ENCODE data around the gene XRN1.

The XRN1 gene

DNA sequence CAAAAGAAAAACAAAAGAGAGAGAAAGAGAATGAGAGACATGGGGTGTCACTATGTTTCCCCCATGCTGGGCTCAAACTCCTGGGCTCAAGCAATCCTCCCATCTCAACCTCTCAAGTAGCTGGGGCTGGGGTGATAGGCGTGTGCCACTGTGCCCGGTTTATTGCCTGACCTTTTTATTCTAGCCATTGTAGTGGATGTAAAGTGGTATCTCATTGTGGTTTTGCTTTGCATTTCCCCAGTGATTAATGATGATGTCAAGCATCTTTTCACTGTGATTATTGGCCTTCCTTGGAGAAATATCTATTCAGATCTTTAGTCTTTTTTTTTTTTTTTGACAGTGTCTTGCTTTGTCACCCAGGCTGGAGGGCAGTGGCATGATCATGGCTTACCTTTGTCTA lies 184.7 kb downstream of the XRN1 start:
- TF ChIP-seq REST (IDR thresholded peaks at IDR 0.05; ENCODE audit: insufficient replicate concordance, low read depth) = no peak
- no peak for TF ChIP-seq GABPA (IDR thresholded peaks at IDR 0.05; ENCODE audit: low read depth)
- TF ChIP-seq, protein P1, sequence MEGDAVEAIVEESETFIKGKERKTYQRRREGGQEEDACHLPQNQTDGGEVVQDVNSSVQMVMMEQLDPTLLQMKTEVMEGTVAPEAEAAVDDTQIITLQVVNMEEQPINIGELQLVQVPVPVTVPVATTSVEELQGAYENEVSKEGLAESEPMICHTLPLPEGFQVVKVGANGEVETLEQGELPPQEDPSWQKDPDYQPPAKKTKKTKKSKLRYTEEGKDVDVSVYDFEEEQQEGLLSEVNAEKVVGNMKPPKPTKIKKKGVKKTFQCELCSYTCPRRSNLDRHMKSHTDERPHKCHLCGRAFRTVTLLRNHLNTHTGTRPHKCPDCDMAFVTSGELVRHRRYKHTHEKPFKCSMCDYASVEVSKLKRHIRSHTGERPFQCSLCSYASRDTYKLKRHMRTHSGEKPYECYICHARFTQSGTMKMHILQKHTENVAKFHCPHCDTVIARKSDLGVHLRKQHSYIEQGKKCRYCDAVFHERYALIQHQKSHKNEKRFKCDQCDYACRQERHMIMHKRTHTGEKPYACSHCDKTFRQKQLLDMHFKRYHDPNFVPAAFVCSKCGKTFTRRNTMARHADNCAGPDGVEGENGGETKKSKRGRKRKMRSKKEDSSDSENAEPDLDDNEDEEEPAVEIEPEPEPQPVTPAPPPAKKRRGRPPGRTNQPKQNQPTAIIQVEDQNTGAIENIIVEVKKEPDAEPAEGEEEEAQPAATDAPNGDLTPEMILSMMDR (IDR thresholded peaks at IDR 0.05; ENCODE audit: insufficient read depth, low read length) = no peak
- no peak for TF ChIP-seq POLR2AphosphoS5 (IDR thresholded peaks at IDR 0.05; ENCODE audit: low read depth)
- TF ChIP-seq SPI1 (IDR thresholded peaks at IDR 0.05; ENCODE audit: borderline replicate concordance, low read depth) = no peak
- DNase-seq (ENCODE audit: low read depth in 1 of 2, low spot score in 1 of 2) = no peak
- Histone ChIP-seq H3K27me3 (ENCODE audit: insufficient read depth, poor library complexity, severe bottlenecking) (no peaks in the 10 kb centered on the region), H3K4me3 (replicated peaks; ENCODE audit: insufficient read depth, low read length) (no peak overlapping the region), H3K27ac (replicated peaks) (no peak overlapping the region)

GRCh38 chr3:142259359-142259758 lies 188.5 kb downstream of the XRN1 start:
- TF ChIP-seq, protein P1 (IDR thresholded peaks at IDR 0.05; ENCODE audit: insufficient read depth, low read length) = no peak
- no peak for TF ChIP-seq REST (IDR thresholded peaks at IDR 0.05; ENCODE audit: insufficient replicate concordance, low read depth)
- no peak for TF ChIP-seq POLR2AphosphoS5 (IDR thresholded peaks at IDR 0.05; ENCODE audit: low read depth)
- TF ChIP-seq GABPA (IDR thresholded peaks at IDR 0.05; ENCODE audit: low read depth) = no peak
- no peak for TF ChIP-seq SPI1 (IDR thresholded peaks at IDR 0.05; ENCODE audit: borderline replicate concordance, low read depth)
- no peak for DNase-seq (ENCODE audit: low read depth in 1 of 2, low spot score in 1 of 2)
- Histone ChIP-seq H3K4me3 (replicated peaks; ENCODE audit: insufficient read depth, low read length) (no peak overlapping the region), H3K27ac (replicated peaks) (no peak overlapping the region), H3K27me3 (ENCODE audit: insufficient read depth, poor library complexity, severe bottlenecking) (no peaks in the 10 kb centered on the region)

- H3K27ac ChIP-seq (replicated peaks) = no peak overlapping the region
- no peak for DNase-seq (ENCODE audit: low read depth in 1 of 2, low spot score in 1 of 2)
- TF ChIP-seq POLR2AphosphoS5 (IDR thresholded peaks at IDR 0.05; ENCODE audit: low read depth) (no peak), REST (IDR thresholded peaks at IDR 0.05; ENCODE audit: insufficient replicate concordance, low read depth) (no peak), GABPA (IDR thresholded peaks at IDR 0.05; ENCODE audit: low read depth) (no peak), SPI1 (IDR thresholded peaks at IDR 0.05; ENCODE audit: borderline replicate concordance, low read depth) (no peak)
- TF ChIP-seq, protein P1 (IDR thresholded peaks at IDR 0.05; ENCODE audit: insufficient read depth, low read length) = no peak
These were observed 191.0 kb downstream of the XRN1 start for GRCh38 chr3:142256712-142257333.

More at GRCh38 chr3:142256712-142257333, 191.0 kb downstream of the XRN1 start:
- H3K27me3 ChIP-seq (ENCODE audit: insufficient read depth, poor library complexity, severe bottlenecking) = no peaks in the 10 kb centered on the region
- no peak overlapping the region for H3K4me3 ChIP-seq (replicated peaks; ENCODE audit: insufficient read depth, low read length)

Data from HL-60 (cell line).